Mucosa of descending colon (tissue), 3 donors: ENCODE measurements around the gene INPP5A. TPM values are rescaled to one million over a fixed set of nuclear protein-coding genes. Genes with fewer than 3 reads are reported as not detected.

Experiments
- ATAC-seq: fragments of 200-7000 bp; cut with Tn5 transposase; one replicate; pipeline ENCODE4 v1.9.1; 2020; ENCODE audit warnings: mild to moderate bottlenecking, moderate library complexity
- DNase-seq, 3 donors: peaks; one replicate each; pipeline ENCODE4 v3.0.0-alpha.2; 2020
- H3K36me3 ChIP-seq: fragments of 200-600 bp; one replicate; pipeline ENCODE4 v1.8.0; 2021; ENCODE audit warnings: low read depth, mild to moderate bottlenecking
- H3K4me1 ChIP-seq: fragments of 200-600 bp; one replicate; pipeline ENCODE4 v1.8.0; 2021; ENCODE audit warnings: low read depth, mild to moderate bottlenecking
- H3K4me3 ChIP-seq: fragments of 200-600 bp; one replicate; pipeline ENCODE4 v1.8.0; 2021; ENCODE audit warnings: mild to moderate bottlenecking
- H3K9me3 ChIP-seq: fragments of 200-600 bp; one replicate; pipeline ENCODE4 v1.8.0; 2021; ENCODE audit warnings: mild to moderate bottlenecking
- CTCF ChIP-seq: fragments of 200-600 bp; IDR thresholded peaks from one replicate; pipeline ENCODE4 v1.8.0; 2022; ENCODE audit warnings: antibody characterized with exemption, mild to moderate bottlenecking
- intact Hi-C, 2 donors: fragments of 100-400 bp; cut with DNase I in 1 of 2; cut with micrococcal nuclease in 1 of 2; formaldehyde crosslinking; loops; one replicate each; pipeline versions ENCODE4 v1.11.0 to v1.11.1; 2022; cut with DNase I, micrococcal nuclease
- total RNA-seq, 3 donors: library from RNA; stranded (reverse); fragmentation: NEBNext Ultra II Directional in 2 of 3; extraction: Animal tissue kit (Norgen Biotek cat#: 25700) in 2 of 3; gene quantifications; one replicate each; pipeline versions ENCODE4 v1.2.1 to v1.2.4, GENCODE V29; 2021 to 2023
- donor health status: DM: no; HTN: no; CAD: no; lungs with moderate emphysema.
- donor health status: DM: no; HTN: no; CAD: no.
- donor health status: DM: no; HTN: yes; CAD: no.

INPP5A gene
- total RNA-seq, 3 donors from 2014 or later = 31.7 to 92.8 (median 32.0) TPM

- Histone ChIP-seq H3K9me3 (peaks cover 11% of the 10 kb centered on the region), H3K4me3 (no peak overlapping the region), H3K4me1 (peaks cover 3% of the 10 kb centered on the region), H3K36me3 (no peaks in the 10 kb centered on the region)
- intact Hi-C loops = no loop called here
- ATAC-seq = no peak
- peak in 1 of 3 donors; percentile 16 for DNase-seq
- TF ChIP-seq CTCF = no peak
These were observed 171.3 kb downstream of the INPP5A start for GRCh38 chr10:132708936-132709335.

DNA sequence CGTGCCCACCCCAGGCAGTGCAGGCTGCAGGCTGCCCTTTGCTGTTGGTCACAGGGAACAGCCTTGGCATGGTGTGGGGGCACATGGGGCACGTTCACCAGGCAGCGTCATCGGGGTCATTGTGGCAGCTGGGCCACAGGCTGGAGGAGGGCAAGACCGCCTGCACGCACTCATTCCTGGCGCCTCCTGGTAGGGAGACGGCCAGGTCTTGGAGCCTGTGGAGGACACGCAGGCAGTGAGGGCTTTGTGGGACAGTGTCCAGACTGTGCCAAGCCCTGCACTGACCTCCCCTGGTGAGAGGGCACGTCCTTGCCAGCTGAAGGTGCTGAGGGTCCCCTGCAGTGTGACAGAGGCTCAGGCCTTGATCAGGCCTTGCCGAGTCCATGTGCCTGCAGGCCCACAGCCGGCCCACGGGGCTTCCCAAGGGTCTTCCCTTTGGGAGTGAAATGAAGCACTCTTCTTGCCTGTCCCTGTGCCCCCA, 171.9 kb downstream of the INPP5A start:
- TF ChIP-seq CTCF = no peak
- ATAC-seq (no peak), DNase-seq (peak in 2 of 3 donors; percentile 13 to 37)
- Histone ChIP-seq H3K9me3 (peaks cover 11% of the 10 kb centered on the region), H3K4me3 (no peak overlapping the region), H3K4me1 (peaks cover 3% of the 10 kb centered on the region), H3K36me3 (no peaks in the 10 kb centered on the region)
- intact Hi-C loops = no loop called here

GRCh38 chr10:132710036-132710686, 172.6 kb downstream of the INPP5A start:
- Histone ChIP-seq H3K9me3 (peaks cover 9% of the 10 kb centered on the region), H3K4me1 (peaks cover 3% of the 10 kb centered on the region), H3K36me3 (no peaks in the 10 kb centered on the region), H3K4me3 (no peak overlapping the region)
- no peak for TF ChIP-seq CTCF
- ATAC-seq (no peak), DNase-seq (peak in 2 of 3 donors; percentile 17 to 41)
- intact Hi-C loops = no loop called here

DNA sequence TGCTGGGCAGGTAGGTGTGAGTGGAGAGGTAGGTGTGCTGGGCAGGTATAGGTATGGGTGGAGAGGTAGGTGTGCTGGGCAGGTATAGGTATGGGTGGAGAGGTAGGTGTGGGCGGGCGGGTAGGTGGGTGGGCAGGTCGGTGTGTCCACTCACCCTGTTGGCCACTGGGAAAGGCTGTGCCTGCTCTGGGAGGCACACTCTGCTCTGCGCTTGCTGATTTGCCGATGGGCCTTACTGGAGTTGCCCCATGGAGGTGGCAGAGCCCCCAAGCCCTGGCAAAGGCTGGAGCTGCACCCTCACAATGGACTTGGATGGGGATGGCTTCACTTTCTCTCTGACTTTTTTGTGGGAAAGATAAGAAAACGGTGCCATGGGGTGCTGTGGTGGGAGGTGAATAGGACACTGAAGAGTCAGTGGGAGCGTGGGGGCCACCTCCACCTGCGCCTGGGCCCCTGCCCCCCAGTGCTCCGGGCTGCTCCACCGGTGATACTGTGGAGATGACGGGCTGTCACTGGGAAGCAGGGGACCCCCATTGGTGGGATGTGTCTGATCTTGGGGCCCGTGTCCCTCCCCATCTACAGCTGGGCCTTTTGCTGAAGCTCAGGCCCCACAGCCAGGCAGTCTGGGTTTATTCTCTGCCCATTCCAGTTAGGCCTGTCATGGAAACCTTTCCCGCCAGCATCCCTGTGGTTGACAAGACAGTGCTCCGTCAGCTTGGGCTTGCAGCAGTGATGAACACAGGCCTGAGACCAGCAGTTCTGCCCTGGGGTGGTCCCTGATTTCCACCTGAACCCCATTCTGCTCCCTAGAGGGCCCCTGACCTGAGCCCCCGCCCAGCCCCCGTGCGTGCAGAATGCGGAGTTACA, 173.4 kb downstream of the INPP5A start:
- H3K9me3 ChIP-seq = peaks cover under 1% of the 10 kb centered on the region
- ATAC-seq (no peak), DNase-seq (peak in 2 of 3 donors; percentile 10 to 25)
- H3K4me3 ChIP-seq = no peak overlapping the region
- TF ChIP-seq CTCF = no peak
- peaks cover 3% of the 10 kb centered on the region for H3K4me1 ChIP-seq
- no peaks in the 10 kb centered on the region for H3K36me3 ChIP-seq
- intact Hi-C loops = no loop called here

DNA sequence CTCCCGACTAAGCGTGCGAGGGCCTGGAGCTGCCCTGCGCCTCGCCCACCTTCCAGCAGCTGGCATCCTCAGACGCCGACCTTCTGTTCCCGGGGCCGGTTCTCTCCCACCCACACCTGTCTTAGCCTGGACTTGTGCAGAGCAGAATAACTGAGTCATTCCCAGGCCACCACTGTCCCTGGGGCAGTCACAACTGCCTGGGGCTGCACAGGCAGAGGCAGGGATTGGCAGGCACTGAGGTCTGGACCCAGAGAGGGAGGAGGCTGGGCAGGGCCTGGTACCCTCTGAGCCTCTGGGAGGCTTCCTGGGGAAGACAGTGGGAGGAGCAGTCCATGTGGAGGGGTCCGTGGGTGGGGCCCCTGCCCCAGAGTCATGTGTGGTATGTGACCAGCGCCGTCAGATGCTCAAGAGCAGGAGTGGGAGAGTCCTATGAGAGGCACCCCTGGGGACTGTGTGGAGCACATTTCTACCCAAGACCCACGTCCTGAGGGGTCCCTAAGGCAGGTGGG, 174.1 kb downstream of the INPP5A start:
- Histone ChIP-seq H3K4me3 (no peak overlapping the region), H3K9me3 (no peaks in the 10 kb centered on the region), H3K4me1 (peaks cover 3% of the 10 kb centered on the region), H3K36me3 (no peaks in the 10 kb centered on the region)
- DNase-seq (peak in 2 of 3 donors; percentile 13 to 34), ATAC-seq (no peak)
- intact Hi-C loops = no loop called here
- no peak for TF ChIP-seq CTCF
